GM19239 (cell line): Measurements from ENCODE around the gene HSD17B1.
"Not testable (repeated sequence)": the region's sequence is repeated elsewhere in the genome, so short reads cannot be mapped to it uniquely, and the experiment has no call there.

Experiments used
- DNase-seq: peaks from one replicate; pipeline ENCODE4 v3.0.0; 2011; ENCODE audit warnings: low spot score; ENCODE audit not compliant: insufficient read length
- FAIRE-seq: peaks from 2 replicates; lab custom pipeline; 2011; peaks lifted over from hg19 to GRCh38; lab: Jason Lieb, UNC

HSD17B1 gene

DNA sequence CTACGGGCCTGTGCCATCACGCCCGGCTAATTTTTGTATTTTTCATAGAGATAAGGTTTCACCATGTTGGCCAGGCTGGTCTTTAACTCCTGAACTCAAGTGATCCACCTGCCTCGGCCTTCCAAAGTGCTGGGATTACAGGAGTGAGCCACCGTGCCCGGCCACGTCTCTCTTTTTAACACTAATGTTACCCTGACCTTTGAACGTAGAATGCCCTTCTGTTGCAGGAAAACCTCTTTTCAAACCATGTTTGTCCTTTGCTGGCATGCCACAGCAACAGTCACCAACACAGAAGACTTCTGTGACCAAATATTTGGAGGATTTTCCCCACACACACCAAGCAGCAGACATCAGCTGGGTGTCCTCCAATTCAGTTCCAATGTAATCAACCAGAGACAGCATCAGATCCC lies 7.8 kb upstream of the HSD17B1 start:
- DNase-seq = no peak
- FAIRE-seq = no peak

DNA sequence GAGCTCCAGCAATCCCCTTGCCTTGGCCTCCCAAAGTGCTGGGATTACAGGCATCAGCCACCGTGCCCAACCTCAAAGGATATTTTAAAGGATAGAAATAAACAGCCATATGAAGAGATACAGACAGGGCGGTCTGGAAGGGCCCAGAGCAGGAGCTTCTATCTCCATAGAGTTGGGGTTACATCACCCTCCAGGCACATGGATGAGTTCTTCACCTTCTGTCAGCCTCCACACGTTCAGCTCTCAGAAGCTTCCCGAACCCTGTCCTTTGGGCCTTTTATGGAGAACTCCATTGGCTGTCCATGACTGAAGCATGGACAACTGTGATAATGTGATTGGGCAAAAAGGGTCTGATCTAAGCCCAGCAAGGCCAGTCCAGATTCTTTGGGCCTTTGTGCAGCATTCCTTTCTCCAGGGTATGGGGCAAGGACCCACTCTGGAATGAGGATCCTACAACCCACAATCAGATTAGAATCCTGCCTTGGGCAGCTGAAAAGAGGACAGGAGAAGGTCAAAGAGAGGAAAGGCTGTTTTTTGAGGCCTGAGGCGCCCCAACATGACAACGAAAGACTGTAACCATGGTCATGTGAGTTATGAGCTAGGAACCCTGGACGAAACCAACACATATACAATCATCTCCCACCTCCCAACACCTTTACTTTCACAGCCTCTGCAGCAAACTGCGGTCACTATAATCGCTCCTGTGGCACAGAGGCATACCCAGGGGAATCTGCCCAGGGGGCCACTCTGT lies 6.8 kb upstream of the HSD17B1 start:
- not testable (repeated sequence) for FAIRE-seq, DNase-seq

DNA sequence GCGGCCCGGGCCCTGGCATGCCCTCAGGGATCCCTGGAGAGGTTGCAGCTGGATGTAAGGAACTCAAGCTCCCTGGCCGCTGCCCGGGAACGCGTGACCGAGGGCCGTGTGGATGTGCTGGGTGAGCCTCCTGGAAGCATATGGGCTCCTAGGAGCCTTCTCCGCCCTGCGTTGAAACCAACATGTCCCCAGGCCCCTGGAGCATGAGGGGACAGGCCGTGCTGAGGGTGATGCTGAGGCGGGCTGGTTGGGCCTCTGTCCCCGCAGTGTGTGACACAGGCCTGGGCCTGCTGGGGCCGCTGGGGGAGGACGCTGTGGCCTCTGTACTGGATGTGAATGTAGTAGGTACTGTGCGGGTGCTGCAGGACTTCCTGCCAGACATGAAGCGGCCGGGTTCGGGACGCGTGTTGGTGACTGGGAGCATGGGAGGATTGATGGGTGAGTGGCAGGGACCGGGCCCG lies 5.7 kb upstream of the HSD17B1 start:
- FAIRE-seq (no peak), DNase-seq (no peak)

DNA sequence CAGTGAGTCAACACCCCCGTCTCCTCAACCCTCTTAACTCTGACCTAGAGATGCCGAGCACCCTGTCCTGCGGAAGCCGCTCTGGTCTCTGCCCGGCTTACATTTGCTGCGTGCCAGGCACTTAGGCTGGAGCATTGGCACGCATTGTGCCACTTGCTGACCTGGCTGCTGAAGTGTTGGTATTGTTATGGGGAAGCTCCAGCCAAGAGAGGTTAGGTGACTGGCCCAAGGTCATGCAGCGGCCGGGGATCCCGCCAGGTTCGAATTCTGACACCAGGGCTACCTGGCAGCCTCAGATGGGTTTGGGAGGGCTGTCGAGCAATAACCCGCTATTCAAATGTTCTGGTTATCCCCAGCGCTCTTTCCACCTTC lies 5.0 kb upstream of the HSD17B1 start:
- FAIRE-seq = no peak

DNA sequence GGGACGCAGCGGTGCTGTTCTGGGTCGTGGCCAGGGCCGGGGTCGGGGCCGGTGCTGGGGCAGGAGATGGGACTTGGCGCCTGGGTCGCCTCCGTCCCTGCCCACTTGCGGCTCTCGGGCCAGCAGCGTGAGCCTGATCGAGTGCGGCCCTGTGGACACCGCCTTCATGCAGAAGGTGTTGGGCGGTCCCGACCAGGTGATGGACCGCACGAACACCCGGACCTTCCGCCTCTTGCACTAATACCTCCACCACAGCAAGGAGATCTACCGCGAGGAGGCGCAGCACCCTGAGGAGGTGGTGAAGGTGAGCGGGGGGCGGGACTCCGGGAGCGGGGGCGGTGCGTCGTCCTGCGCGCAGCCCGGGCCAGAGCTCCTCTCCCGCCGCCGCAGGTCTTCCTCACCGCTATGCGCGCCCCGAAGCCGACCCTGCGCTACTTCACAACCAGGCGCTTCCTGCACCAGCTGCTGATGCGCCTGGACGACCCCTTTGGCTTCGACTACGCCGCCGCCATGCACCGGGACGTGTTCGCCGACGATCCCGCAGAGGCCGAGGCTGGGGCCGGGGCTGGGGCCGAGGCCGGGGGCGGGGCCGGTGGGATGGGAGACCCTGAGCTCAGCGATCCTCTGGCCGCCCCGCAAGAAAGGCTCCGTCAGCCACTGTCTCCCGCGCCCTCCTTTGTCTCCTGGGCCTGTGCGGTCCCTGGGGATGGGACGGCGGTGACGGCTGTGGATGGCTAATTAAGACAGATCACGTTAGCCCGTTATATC lies 4.5 kb upstream of the HSD17B1 start:
- FAIRE-seq = peak; percentile 81
- DNase-seq = peak; percentile 89

More for the DNA sequence above, 5.0 kb upstream of the HSD17B1 start:
- DNase-seq = no peak

DNA sequence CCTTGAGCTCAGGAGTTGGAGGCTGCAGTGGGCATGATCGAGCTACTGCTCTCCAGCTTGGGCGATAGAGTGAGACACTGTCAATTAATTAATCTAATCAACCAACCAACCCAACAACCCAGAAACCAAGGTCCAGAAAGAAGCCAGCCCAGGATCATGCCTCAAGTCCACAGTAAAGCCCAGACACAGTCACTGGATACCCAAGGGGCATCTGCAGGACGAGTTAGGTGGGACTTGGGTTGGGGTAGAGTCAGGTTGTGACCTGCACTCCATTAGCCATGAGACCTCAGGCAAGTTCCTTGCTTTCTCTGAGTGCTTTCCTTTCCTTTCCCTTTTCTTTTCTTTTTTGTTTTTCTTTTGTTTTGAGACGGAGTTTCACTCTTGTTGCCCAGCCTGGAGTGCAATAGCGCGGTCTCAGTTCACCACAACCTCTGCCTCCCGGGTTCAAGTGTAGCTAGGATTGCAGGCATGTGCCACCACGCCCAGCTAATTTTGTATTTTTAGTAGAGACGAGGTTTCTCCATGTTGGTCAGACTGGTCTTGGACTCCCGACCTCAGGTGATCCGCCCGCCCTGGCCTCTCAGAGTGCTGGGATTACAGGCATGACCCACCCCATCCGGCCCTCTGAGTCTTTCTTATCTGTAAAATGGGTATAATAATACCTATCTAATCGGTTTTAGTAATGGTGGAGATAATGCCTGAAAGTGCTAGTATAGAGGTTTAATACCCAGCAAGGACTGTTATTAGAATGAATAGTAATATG lies 3.5 kb upstream of the HSD17B1 start:
- FAIRE-seq = no peak
- no peak for DNase-seq

DNA sequence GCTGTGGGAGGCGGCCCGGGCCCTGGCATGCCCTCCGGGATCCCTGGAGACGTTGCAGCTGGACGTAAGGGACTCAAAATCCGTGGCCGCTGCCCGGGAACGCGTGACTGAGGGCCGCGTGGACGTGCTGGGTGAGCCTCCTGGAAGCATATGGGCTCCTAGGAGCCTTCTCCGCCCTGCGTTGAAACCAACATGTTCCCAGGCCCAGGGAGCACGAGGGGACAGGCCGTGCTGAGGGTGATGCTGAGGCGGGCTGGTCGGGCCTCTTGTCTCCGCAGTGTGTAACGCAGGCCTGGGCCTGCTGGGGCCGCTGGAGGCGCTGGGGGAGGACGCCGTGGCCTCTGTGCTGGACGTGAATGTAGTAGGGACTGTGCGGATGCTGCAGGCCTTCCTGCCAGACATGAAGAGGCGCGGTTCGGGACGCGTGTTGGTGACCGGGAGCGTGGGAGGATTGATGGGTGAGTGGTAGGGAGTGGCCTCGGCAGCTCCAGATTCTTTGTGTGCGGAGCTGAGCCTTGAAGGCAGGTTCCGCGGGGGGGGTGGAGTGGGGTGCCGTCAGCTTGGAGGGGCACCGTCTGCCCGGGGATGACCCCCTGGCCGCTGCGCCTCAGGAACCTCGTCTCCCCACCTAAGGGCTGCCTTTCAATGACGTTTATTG lies 567 bp downstream of the HSD17B1 start:
- DNase-seq (no peak), FAIRE-seq (no peak)

DNA sequence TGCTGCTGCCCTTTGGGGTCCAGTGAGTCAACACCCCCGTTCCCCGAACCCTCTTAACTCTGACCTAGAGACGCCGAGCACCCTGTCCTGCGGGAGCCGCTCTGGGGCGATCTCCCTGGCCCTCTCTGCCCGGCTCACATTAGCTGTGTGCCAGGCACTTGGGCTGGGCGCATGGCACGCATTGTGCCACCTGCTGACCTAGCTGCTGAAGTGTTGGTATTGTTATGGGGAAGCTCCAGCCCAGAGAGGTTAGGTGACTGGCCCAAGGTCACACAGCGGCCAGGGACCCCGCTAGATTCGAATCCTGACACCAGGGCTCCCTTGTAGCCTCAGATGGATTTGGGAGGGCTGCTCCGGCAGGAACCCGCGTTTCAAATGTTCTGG lies 1.1 kb downstream of the HSD17B1 start:
- DNase-seq = no peak
- no peak for FAIRE-seq

DNA sequence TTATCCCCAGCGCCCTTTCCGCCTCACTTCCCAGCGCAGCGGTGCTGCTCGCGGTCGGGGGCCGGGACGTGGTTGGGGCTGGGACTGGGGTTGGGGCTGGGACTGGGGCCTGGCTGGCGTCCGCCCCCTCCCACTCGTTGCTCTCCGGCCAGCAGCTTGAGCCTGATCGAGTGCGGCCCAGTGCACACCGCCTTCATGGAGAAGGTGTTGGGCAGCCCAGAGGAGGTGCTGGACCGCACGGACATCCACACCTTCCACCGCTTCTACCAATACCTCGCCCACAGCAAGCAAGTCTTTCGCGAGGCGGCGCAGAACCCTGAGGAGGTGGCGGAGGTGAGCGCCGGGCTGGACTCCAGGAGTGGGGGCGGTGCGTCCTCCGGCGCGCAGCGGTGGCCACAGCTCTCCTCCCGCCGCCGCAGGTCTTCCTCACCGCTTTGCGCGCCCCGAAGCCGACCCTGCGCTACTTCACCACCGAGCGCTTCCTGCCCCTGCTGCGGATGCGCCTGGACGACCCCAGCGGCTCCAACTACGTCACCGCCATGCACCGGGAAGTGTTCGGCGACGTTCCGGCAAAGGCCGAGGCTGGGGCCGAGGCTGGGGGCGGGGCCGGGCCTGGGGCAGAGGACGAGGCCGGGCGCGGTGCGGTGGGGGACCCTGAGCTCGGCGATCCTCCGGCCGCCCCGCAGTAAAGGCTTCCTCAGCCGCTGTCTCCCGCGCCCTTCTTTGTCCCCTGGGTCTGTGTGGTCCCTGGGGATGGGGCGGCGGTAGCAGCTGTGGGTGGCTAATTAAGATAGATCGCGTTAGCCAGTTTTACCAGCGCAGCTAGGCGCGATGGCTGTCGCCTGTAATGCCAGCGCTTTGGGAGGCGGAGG lies 1.8 kb downstream of the HSD17B1 start:
- FAIRE-seq (peak; percentile 83), DNase-seq (peak; percentile 87)

DNA sequence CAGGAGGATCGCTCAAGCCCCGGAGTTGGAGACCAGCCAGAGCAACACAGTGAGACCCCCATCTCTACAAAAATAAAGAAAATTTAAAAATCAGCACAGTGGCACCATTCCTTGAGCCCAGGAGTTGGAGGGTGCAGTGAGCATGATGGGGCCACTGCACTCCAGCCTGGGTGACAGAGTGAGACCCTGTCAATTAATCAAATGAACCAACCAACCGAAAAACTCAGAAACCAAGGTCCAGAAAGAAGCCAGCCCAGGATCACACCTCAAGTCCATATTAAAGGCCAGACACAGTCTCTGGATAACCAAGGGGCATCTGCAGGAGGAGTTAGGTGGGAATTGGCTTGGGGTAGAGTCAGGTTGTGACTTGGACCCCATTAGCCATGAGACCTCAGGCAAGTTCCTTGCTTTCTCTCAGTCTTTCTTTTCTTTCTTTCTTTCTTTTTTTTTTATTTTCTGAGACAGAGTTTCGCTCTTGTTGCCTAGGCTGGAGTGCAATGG lies 2.4 kb downstream of the HSD17B1 start:
- no peak for DNase-seq
- no peak for FAIRE-seq

DNA sequence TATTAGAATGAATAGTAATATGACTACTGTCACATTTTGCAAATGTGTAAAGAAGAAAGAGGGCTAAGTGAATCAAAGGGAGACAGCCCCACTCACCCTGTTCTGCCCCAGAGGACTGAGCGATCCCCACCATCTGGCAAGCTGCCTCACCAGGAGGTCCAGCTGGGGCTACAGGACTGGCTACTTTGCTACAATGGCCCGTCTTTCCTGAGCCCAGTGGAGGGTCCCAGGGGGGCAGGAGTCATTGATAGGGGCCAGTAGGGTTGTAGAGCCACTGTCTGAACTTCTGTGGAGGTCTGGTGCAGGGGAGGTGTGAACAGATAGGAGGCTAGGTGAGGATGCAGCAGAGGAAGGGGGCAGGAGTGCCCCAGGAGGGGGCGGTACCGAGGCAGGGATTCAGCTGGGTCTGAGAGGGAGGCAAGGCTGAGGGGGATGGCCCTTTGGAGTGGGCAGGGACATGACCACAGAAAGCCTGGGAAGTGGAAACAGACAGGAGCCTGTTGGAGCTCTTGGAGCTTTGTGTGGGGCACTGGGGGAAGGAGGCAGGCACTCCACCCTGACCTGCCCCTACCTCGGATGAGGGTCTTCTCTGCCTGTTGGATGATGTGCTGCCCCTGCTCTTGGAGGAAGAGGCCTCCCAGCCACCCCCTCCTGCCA lies 3.4 kb downstream of the HSD17B1 start:
- DNase-seq = not testable (repeated sequence)
- peak; percentile 39 for FAIRE-seq

DNA sequence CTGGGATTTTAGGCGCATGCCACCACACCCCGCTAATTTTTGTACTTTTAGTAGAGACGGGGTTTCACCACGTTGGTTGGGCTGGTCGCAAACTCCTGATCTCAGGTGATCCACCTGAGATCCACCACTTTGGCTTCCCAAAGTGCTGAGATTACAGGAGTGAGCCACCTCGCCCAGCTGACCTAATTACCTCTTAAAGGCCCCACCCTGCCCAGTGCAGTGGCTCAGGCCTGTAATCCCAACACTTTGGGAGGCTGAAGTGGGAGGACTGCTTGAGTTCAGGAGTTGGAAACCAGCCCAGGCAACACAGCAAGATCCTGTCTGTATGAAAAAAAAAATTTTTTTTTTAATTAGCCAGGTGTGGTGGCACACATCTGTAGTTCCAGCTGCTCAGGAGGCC lies 6.4 kb downstream of the HSD17B1 start:
- FAIRE-seq = no peak

DNA sequence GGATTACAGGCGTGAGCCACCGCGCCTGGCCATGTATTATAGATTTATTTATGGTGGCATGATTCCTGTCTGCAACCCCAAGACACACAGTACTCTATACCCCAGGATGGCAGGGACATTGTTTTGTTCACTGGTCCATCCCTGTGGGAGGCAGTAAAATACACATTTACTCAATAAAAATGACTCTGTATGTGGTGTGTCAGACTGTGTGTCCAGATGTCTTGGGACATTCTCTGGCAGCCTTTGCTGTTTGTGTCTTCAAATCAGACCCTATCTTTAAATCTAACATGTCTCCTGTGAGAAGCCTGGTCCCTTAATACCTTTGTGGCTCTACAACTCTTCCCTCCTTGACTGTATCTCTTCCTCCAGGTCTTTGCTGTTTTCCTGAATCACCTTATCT lies 7.5 kb downstream of the HSD17B1 start:
- no peak for FAIRE-seq

More for the DNA sequence above, 6.4 kb downstream of the HSD17B1 start:
- DNase-seq = no peak

DNA sequence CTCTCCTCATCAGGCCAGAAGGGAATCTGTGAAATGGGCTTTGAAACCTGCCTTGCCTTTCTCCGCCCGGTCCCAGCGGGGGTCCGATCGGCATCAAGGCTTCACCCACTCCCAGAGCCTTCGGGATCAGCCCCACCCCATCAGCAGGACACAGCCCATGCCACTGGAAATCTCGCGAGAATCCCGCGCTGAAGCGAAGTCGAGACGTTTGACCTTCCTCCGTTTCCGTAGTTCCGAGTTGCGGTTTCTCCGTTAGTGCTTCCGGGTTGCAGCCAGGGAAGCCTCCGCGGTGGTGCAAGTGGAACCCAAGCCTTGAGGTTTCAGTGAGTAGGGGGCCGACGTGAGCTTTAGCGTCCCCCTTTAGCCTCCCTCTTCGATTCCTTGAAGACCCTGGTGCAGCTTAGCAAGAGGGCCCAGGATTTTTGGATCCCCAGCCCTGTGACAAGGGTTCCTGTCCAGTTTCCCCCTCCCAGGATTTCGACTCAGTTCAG lies 9.2 kb downstream of the HSD17B1 start, which contains the start of gene COASY:
TSS of gene COASY (plus strand) at position 252 of the 491 bp plus-strand sequence. CDS start 475 bp downstream, outside the sequence.
- DNase-seq (peak; percentile 97), FAIRE-seq (peak; percentile 98)

More for the DNA sequence above, 7.5 kb downstream of the HSD17B1 start:
- DNase-seq = no peak

DNA sequence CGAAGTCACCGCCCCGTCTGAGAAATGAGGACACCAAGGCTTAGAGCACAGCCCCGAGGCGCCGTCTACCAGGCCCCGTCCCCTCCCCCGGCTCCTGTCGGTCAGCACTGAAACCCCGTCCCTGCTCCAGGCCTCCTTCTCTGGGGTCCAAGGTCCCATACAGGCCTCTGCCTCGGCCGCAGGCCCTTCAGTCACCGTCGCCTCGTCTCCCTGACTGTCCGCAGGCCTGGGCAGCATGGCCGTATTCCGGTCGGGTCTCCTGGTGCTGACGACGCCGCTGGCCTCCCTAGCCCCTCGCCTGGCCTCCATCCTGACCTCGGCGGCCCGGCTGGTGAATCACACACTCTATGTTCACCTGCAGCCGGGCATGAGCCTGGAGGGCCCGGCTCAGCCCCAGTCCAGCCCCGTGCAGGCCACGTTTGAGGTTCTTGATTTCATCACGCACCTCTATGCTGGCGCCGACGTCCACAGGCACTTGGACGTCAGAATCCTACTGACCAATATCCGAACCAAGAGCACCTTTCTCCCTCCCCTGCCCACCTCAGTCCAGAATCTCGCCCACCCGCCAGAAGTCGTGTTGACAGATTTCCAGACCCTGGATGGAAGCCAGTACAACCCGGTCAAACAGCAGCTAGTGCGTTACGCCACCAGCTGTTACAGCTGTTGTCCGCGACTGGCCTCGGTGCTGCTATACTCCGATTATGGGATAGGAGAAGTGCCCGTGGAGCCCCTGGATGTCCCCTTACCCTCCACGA lies 9.8 kb downstream of the HSD17B1 start:
- DNase-seq (no peak), FAIRE-seq (no peak)

DNA sequence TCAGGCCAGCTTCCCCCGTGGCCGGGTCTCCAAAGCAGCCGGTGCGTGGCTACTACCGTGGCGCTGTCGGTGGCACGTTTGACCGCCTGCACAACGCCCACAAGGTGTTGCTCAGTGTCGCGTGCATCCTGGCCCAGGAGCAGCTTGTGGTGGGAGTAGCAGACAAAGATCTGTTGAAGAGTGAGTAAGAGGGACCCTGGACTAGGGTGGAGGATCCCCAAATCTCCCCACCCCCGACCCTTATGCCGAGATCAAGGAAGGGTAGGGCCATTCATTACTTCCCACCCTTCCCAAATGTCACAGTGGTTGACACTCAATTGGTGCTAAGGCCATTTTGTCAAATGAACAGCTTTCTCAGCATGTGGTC lies 10.4 kb downstream of the HSD17B1 start:
- DNase-seq (no peak), FAIRE-seq (no peak)

DNA sequence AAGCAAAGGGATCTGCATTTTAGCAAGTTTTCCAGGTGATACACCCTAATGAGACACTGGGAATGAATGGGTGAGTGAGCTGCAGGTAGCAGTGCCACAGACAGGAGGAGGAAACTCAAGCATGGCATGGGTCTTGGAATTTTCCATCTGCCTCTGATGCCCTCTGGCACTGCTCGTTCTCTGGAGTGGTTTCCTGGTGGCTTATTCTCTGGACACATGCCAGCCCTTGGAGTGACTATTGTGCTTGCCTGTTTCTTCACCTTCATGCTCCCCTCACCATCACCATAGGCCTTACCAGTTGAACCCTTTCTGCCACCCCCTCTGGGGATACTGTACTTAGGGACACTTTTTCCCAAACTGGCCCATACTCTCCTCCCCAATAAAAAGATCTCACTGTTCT lies 10.8 kb downstream of the HSD17B1 start:
- no peak for DNase-seq
- FAIRE-seq = no peak

DNA sequence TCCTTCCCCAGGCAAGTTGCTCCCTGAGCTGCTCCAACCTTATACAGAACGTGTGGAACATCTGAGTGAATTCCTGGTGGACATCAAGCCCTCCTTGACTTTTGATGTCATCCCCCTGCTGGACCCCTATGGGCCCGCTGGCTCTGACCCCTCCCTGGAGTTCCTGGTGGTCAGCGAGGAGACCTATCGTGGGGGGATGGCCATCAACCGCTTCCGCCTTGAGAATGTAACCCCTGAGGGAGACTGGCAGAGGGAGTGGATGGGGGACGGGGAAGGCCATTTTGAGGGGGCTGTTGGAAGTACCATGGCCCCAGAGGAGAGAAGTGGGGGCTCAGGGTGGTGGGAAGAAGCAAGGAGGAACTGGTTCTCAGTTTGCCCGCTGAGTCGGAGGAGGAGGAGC lies 11.2 kb downstream of the HSD17B1 start:
- FAIRE-seq (no peak), DNase-seq (no peak)
